K562 (cell line): ENCODE data around the gene ARID3B. TPM values are rescaled to one million over a fixed set of nuclear protein-coding genes. Genes with fewer than 3 reads are reported as not detected.

Experiments
- ERF ChIP-seq: fragments of 450-650 bp; formaldehyde crosslinking; IDR thresholded peaks from 2 replicates; pipeline ENCODE4 v1.4.0; 2020; ENCODE audit warnings: mild to moderate bottlenecking, mixed read lengths
- FOXA1 ChIP-seq: fragments of 450-650 bp; IDR thresholded peaks from 2 replicates; pipeline ENCODE4 v1.6.1; 2016; ENCODE audit warnings: mild to moderate bottlenecking, borderline replicate concordance
- MCM5 ChIP-seq: fragments of 450-650 bp; IDR thresholded peaks from 2 replicates; pipeline ENCODE4 v1.6.1; 2016; ENCODE audit warnings: low read depth
- MTF1 ChIP-seq: fragments of 250-450 bp; sonication (Bioruptor Pico); IDR thresholded peaks from 2 replicates; pipeline ENCODE4 v1.9.0; 2021; ENCODE audit warnings: moderate library complexity, mild to moderate bottlenecking, inconsistent platforms, borderline replicate concordance
- NCOA4 ChIP-seq: fragments of 450-650 bp; IDR thresholded peaks from 2 replicates; pipeline ENCODE4 v1.6.1; 2018; ENCODE audit warnings: mild to moderate bottlenecking; ENCODE audit not compliant: partially characterized antibody
- SAP30 ChIP-seq: fragments of 200-600 bp; sonication (generic); IDR thresholded peaks from 2 replicates; pipeline ENCODE4 v1.6.1; 2012; ENCODE audit warnings: borderline replicate concordance, low read depth, mild to moderate bottlenecking, moderate library complexity, low read length, control low read depth, inconsistent platforms; ENCODE audit not compliant: insufficient read depth, poor library complexity, severe bottlenecking
- SRSF7 ChIP-seq: fragments of 200-400 bp; formaldehyde crosslinking; optimal IDR thresholded peaks from 2 replicates; pipeline ENCODE3; 2017; ENCODE audit warnings: mild to moderate bottlenecking, low read depth, low read length
- TBP ChIP-seq: optimal IDR thresholded peaks from 2 replicates; pipeline ENCODE3; 2011; ENCODE audit warnings: low read depth, low read length, improper control_type of control experiment
- ZC3H4 ChIP-seq: sonication (generic); formaldehyde crosslinking; IDR thresholded peaks from 2 replicates; pipeline ENCODE4 v1.9.0; 2021; ENCODE audit warnings: missing genetic modification reagents, borderline replicate concordance
- polyA plus RNA-seq, 8 experiments: library from polyadenylated mRNA; depleted of rRNA in 4 of 8; stranded (reverse) in 5 of 8; unstranded in 3 of 8; fragments of >200 nt; fragmentation: Nextera tagmentation in 2 of 8; fragmentation: Illumina TruSeq in 1 of 8; extraction: Ambion mirVana in 2 of 8; extraction: Trizol in 1 of 8; gene quantifications; 2 replicates each; pipeline versions ENCODE4 v1.2.1 to v1.2.3, GENCODE V29; 2011 to 2014; ENCODE audit warnings: inconsistent platforms in 1 of 8, missing spikeins in 1 of 8
- total RNA-seq, 7 experiments: library from RNA; depleted of rRNA in 6 of 7; stranded (reverse); fragments of >200 nt in 6 of 7; fragmentation: Illumina TruSeq in 2 of 7; extraction: Trizol in 2 of 7; gene quantifications; 2 replicates each; pipeline versions ENCODE4 v1.2.1 to v1.2.3, GENCODE V29; 2011 to 2021; ENCODE audit warnings: low replicate concordance in 1 of 7
- TF ChIP-seq, protein P1 (sequence below), 2 experiments: IDR thresholded peaks; 2 replicates each; pipeline ENCODE4 v1.6.1; 2012; ENCODE audit warnings: improper control_type of control experiment in 2 of 2, low read depth in 2 of 2, low read length in 2 of 2, borderline replicate concordance in 1 of 2
- TF ChIP-seq, protein P2 (sequence below), 2 experiments: fragments of 450-650 bp in 1 of 2; sonication (generic) in 1 of 2; formaldehyde crosslinking in 1 of 2; IDR thresholded peaks in 1 of 2; conservative IDR thresholded peaks in 1 of 2; 2 replicates each; pipeline versions ENCODE4 v1.6.1 to v1.8.1; 2016 to 2023; ENCODE audit warnings: mild to moderate bottlenecking in 2 of 2, moderate library complexity in 2 of 2, inconsistent platforms in 1 of 2, missing genetic modification reagents in 1 of 2

The ARID3B gene
- total and polyA plus RNA-seq, 9 of the 15 experiments (the other 6 are each of a cell fraction or from before 2014, with no cell fraction given), result 0.32 to 15.1 (median 7.1) TPM

DNA sequence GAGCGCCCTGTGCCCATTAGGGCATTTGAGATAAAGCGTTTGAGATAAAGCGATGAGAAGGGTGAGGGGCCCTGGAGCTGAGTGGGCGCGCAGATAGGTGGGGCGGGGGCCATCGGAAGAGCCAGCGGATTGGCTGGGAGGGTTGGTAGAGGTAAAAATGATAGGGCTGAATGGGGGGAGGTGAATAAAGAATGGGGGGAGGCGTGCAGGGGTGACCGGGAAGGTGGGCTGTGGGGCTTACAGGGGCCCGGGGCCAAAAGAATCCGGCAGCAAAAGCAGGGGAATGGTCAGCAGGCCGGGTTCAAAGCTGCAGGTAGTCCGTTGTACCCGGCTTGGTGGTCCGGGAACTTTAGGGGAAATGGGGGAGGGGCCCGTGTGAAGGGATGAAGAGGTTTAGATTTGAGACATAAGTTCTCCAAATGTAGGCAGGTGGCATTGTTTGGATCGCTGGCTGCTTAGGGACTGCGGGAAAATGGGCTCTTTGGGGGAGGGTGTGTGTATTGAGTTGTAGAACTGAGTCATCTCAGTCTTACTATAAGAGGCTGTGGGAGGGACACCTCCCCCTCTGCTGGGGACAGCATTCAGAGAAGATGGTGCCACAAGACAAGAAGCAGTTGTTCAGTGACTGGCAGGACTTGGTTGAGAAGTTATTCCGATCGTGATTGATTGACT is 610 bp downstream of the ARID3B start (continued):
- TF ChIP-seq SAP30, result peak; percentile 54
- TF ChIP-seq FOXA1, result no peak
- TF ChIP-seq TBP, result peak; percentile 35
- TF ChIP-seq MCM5, result no peak
- TF ChIP-seq ZC3H4 (CRISPR knock-in tag), result no peak
- TF ChIP-seq, protein P1, sequence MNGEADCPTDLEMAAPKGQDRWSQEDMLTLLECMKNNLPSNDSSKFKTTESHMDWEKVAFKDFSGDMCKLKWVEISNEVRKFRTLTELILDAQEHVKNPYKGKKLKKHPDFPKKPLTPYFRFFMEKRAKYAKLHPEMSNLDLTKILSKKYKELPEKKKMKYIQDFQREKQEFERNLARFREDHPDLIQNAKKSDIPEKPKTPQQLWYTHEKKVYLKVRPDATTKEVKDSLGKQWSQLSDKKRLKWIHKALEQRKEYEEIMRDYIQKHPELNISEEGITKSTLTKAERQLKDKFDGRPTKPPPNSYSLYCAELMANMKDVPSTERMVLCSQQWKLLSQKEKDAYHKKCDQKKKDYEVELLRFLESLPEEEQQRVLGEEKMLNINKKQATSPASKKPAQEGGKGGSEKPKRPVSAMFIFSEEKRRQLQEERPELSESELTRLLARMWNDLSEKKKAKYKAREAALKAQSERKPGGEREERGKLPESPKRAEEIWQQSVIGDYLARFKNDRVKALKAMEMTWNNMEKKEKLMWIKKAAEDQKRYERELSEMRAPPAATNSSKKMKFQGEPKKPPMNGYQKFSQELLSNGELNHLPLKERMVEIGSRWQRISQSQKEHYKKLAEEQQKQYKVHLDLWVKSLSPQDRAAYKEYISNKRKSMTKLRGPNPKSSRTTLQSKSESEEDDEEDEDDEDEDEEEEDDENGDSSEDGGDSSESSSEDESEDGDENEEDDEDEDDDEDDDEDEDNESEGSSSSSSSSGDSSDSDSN (IDR thresholded peaks at IDR 0.05; ENCODE audit: borderline replicate concordance in 1 of 2, low read depth in 2 of 2, low read length in 2 of 2), result no peak
- TF ChIP-seq, protein P2, sequence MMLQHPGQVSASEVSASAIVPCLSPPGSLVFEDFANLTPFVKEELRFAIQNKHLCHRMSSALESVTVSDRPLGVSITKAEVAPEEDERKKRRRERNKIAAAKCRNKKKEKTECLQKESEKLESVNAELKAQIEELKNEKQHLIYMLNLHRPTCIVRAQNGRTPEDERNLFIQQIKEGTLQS (IDR thresholded peaks at IDR 0.05), result peak; percentile 84
- TF ChIP-seq, protein P2 (CRISPR knock-in tag; conservative IDR thresholded peaks at IDR 0.05), result 0 out of 2 replicates have a peak, but pooled peaks have one; percentile 71
- no peak for TF ChIP-seq MTF1
- TF ChIP-seq SRSF7, result no peak
- TF ChIP-seq NCOA4, result no peak
- TF ChIP-seq ERF, result no peak
